GM12878 (cell line): ENCODE measurements around the gene HAND2.

ENCODE experiments used
- MYC ChIP-seq: IDR thresholded peaks from 2 replicates; pipeline ENCODE4 v1.6.1; 2011; ENCODE audit warnings: mild to moderate bottlenecking, low read length, moderate library complexity, inconsistent platforms; ENCODE audit not compliant: insufficient read depth, insufficient replicate concordance, insufficient read length, severe bottlenecking
- POLR2AphosphoS5 ChIP-seq: IDR thresholded peaks from 2 replicates; pipeline ENCODE4 v1.6.1; 2011; ENCODE audit warnings: mild to moderate bottlenecking, low read length, inconsistent platforms
- SREBF2 ChIP-seq: IDR thresholded peaks from 2 replicates; pipeline ENCODE4 v1.6.1; 2012; ENCODE audit warnings: mild to moderate bottlenecking, low read length
- TF ChIP-seq, protein P1 (sequence below), 3 experiments: IDR thresholded peaks in 2 of 3; conservative IDR thresholded peaks in 1 of 3; 2 replicates each; pipeline ENCODE4 v1.5.1; 2011; ENCODE audit warnings: low read depth in 3 of 3, low read length in 3 of 3, mild to moderate bottlenecking in 3 of 3, control low read depth in 2 of 3, moderate library complexity in 2 of 3, inconsistent platforms in 1 of 3, mixed read lengths in 1 of 3; ENCODE audit not compliant: control insufficient read depth in 2 of 3, insufficient read depth in 1 of 3; ENCODE audit errors: extremely low read depth in 1 of 3
- TF ChIP-seq, protein P2 (sequence below): fragments of 450-650 bp; IDR thresholded peaks from 2 replicates; pipeline ENCODE4 v1.6.1; 2017; ENCODE audit warnings: mild to moderate bottlenecking
- TF ChIP-seq, protein P3 (sequence below): IDR thresholded peaks from 2 replicates; pipeline ENCODE4 v1.6.1; 2011; ENCODE audit warnings: borderline replicate concordance, low read depth, mild to moderate bottlenecking, moderate library complexity, mixed read lengths, low read length; ENCODE audit not compliant: insufficient read depth; ENCODE audit errors: extremely low read length

DNA sequence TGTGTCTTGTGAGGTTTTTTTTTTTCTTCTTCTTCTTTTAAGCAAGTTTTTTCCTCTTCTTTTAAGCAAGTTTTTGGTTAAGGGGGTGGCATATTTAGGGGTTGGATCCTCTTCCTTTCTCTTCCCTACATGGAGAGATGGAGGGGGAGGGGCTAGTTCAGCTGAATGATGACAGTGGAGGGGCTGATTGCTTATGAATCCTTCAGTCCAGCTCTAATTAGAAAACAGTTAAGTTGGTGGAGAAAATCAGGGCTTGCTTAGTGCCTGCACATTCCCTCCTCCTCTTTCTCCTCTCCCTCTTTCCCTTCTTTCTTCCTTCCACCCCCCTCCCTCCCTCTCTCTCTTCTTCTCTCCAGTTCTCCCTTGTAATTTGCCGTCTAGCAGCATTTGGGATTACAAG, 4.4 kb upstream of the HAND2 start:
- TF ChIP-seq SREBF2 = no peak
- TF ChIP-seq, protein P1, sequence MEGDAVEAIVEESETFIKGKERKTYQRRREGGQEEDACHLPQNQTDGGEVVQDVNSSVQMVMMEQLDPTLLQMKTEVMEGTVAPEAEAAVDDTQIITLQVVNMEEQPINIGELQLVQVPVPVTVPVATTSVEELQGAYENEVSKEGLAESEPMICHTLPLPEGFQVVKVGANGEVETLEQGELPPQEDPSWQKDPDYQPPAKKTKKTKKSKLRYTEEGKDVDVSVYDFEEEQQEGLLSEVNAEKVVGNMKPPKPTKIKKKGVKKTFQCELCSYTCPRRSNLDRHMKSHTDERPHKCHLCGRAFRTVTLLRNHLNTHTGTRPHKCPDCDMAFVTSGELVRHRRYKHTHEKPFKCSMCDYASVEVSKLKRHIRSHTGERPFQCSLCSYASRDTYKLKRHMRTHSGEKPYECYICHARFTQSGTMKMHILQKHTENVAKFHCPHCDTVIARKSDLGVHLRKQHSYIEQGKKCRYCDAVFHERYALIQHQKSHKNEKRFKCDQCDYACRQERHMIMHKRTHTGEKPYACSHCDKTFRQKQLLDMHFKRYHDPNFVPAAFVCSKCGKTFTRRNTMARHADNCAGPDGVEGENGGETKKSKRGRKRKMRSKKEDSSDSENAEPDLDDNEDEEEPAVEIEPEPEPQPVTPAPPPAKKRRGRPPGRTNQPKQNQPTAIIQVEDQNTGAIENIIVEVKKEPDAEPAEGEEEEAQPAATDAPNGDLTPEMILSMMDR (IDR thresholded peaks at IDR 0.05 in 2 of 3, conservative IDR thresholded peaks at IDR 0.05 in 1 of 3; ENCODE audit: control insufficient read depth in 2 of 3, extremely low read depth in 1 of 3, insufficient read depth in 1 of 3, low read depth in 3 of 3, low read length in 3 of 3) = no peak
- TF ChIP-seq, protein P2, sequence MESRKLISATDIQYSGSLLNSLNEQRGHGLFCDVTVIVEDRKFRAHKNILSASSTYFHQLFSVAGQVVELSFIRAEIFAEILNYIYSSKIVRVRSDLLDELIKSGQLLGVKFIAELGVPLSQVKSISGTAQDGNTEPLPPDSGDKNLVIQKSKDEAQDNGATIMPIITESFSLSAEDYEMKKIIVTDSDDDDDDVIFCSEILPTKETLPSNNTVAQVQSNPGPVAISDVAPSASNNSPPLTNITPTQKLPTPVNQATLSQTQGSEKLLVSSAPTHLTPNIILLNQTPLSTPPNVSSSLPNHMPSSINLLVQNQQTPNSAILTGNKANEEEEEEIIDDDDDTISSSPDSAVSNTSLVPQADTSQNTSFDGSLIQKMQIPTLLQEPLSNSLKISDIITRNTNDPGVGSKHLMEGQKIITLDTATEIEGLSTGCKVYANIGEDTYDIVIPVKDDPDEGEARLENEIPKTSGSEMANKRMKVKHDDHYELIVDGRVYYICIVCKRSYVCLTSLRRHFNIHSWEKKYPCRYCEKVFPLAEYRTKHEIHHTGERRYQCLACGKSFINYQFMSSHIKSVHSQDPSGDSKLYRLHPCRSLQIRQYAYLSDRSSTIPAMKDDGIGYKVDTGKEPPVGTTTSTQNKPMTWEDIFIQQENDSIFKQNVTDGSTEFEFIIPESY = no peak
- TF ChIP-seq, protein P3, sequence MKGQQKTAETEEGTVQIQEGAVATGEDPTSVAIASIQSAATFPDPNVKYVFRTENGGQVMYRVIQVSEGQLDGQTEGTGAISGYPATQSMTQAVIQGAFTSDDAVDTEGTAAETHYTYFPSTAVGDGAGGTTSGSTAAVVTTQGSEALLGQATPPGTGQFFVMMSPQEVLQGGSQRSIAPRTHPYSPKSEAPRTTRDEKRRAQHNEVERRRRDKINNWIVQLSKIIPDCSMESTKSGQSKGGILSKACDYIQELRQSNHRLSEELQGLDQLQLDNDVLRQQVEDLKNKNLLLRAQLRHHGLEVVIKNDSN = no peak
- TF ChIP-seq POLR2AphosphoS5 = no peak
- no peak for TF ChIP-seq MYC
